ENCODE measurements around the gene KATNB1. TPM values are rescaled to one million over a fixed set of nuclear protein-coding genes. Genes with fewer than 3 reads are reported as not detected.

Gene KATNB1
- total RNA-seq, 1 experiment from 2014 or later = 60.4 TPM

- Mint-ChIP-seq H3K4me3 (no peak overlapping the region), H3K9me3 (no peaks in the 10 kb centered on the region), H3K27ac (no peak overlapping the region), H3K36me3 (no peaks in the 10 kb centered on the region), H3K27me3 (ENCODE audit: low read depth) (peaks cover 18% of the 10 kb centered on the region), H3K4me1 (peaks cover 58% of the 10 kb centered on the region)
- DNase-seq (ENCODE audit: low spot score) (no peak), ATAC-seq (no peak)
- ChIA-PET POLR2A (no interaction called here), CTCF (interaction anchor here (1.5 kb wide), 1 partner anchor 10 kb away, joined by 6 read pairs; no protein-coding TSS in a partner anchor)
- TF ChIP-seq TEAD1 (CRISPR knock-in tag; IDR thresholded peaks at IDR 0.05) (no peak), EMX1 (CRISPR knock-in tag; IDR thresholded peaks at IDR 0.05) (no peak), JUN (CRISPR knock-in tag; IDR thresholded peaks at IDR 0.05) (no peak), OVOL2 (CRISPR knock-in tag; IDR thresholded peaks at IDR 0.05; ENCODE audit: borderline replicate concordance) (no peak), FOXJ3 (CRISPR knock-in tag; IDR thresholded peaks at IDR 0.05; ENCODE audit: borderline replicate concordance) (no peak), CTCF (IDR thresholded peaks at IDR 0.05) (no peak), ZNF532 (CRISPR knock-in tag; IDR thresholded peaks at IDR 0.05; ENCODE audit: borderline replicate concordance) (no peak), TCF7 (CRISPR knock-in tag; IDR thresholded peaks at IDR 0.05; ENCODE audit: low read depth) (no peak)
- TF ChIP-seq, protein P1, sequence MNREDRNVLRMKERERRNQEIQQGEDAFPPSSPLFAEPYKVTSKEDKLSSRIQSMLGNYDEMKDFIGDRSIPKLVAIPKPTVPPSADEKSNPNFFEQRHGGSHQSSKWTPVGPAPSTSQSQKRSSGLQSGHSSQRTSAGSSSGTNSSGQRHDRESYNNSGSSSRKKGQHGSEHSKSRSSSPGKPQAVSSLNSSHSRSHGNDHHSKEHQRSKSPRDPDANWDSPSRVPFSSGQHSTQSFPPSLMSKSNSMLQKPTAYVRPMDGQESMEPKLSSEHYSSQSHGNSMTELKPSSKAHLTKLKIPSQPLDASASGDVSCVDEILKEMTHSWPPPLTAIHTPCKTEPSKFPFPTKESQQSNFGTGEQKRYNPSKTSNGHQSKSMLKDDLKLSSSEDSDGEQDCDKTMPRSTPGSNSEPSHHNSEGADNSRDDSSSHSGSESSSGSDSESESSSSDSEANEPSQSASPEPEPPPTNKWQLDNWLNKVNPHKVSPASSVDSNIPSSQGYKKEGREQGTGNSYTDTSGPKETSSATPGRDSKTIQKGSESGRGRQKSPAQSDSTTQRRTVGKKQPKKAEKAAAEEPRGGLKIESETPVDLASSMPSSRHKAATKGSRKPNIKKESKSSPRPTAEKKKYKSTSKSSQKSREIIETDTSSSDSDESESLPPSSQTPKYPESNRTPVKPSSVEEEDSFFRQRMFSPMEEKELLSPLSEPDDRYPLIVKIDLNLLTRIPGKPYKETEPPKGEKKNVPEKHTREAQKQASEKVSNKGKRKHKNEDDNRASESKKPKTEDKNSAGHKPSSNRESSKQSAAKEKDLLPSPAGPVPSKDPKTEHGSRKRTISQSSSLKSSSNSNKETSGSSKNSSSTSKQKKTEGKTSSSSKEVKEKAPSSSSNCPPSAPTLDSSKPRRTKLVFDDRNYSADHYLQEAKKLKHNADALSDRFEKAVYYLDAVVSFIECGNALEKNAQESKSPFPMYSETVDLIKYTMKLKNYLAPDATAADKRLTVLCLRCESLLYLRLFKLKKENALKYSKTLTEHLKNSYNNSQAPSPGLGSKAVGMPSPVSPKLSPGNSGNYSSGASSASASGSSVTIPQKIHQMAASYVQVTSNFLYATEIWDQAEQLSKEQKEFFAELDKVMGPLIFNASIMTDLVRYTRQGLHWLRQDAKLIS (CRISPR knock-in tag; IDR thresholded peaks at IDR 0.05; ENCODE audit: borderline replicate concordance) = no peak
- TF ChIP-seq, protein P2, sequence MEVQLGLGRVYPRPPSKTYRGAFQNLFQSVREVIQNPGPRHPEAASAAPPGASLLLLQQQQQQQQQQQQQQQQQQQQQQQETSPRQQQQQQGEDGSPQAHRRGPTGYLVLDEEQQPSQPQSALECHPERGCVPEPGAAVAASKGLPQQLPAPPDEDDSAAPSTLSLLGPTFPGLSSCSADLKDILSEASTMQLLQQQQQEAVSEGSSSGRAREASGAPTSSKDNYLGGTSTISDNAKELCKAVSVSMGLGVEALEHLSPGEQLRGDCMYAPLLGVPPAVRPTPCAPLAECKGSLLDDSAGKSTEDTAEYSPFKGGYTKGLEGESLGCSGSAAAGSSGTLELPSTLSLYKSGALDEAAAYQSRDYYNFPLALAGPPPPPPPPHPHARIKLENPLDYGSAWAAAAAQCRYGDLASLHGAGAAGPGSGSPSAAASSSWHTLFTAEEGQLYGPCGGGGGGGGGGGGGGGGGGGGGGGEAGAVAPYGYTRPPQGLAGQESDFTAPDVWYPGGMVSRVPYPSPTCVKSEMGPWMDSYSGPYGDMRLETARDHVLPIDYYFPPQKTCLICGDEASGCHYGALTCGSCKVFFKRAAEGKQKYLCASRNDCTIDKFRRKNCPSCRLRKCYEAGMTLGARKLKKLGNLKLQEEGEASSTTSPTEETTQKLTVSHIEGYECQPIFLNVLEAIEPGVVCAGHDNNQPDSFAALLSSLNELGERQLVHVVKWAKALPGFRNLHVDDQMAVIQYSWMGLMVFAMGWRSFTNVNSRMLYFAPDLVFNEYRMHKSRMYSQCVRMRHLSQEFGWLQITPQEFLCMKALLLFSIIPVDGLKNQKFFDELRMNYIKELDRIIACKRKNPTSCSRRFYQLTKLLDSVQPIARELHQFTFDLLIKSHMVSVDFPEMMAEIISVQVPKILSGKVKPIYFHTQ (CRISPR knock-in tag; IDR thresholded peaks at IDR 0.05) = no peak
- TF ChIP-seq, protein P3, sequence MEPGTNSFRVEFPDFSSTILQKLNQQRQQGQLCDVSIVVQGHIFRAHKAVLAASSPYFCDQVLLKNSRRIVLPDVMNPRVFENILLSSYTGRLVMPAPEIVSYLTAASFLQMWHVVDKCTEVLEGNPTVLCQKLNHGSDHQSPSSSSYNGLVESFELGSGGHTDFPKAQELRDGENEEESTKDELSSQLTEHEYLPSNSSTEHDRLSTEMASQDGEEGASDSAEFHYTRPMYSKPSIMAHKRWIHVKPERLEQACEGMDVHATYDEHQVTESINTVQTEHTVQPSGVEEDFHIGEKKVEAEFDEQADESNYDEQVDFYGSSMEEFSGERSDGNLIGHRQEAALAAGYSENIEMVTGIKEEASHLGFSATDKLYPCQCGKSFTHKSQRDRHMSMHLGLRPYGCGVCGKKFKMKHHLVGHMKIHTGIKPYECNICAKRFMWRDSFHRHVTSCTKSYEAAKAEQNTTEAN (CRISPR knock-in tag; IDR thresholded peaks at IDR 0.05) = no peak
- TF ChIP-seq, protein P4, sequence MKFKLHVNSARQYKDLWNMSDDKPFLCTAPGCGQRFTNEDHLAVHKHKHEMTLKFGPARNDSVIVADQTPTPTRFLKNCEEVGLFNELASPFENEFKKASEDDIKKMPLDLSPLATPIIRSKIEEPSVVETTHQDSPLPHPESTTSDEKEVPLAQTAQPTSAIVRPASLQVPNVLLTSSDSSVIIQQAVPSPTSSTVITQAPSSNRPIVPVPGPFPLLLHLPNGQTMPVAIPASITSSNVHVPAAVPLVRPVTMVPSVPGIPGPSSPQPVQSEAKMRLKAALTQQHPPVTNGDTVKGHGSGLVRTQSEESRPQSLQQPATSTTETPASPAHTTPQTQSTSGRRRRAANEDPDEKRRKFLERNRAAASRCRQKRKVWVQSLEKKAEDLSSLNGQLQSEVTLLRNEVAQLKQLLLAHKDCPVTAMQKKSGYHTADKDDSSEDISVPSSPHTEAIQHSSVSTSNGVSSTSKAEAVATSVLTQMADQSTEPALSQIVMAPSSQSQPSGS (CRISPR knock-in tag; IDR thresholded peaks at IDR 0.05; ENCODE audit: borderline replicate concordance, low read depth) = no peak
- TF ChIP-seq, protein P5, sequence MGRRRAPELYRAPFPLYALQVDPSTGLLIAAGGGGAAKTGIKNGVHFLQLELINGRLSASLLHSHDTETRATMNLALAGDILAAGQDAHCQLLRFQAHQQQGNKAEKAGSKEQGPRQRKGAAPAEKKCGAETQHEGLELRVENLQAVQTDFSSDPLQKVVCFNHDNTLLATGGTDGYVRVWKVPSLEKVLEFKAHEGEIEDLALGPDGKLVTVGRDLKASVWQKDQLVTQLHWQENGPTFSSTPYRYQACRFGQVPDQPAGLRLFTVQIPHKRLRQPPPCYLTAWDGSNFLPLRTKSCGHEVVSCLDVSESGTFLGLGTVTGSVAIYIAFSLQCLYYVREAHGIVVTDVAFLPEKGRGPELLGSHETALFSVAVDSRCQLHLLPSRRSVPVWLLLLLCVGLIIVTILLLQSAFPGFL (CRISPR knock-in tag; IDR thresholded peaks at IDR 0.05; ENCODE audit: borderline replicate concordance) = no peak
- TF ChIP-seq, protein P6, sequence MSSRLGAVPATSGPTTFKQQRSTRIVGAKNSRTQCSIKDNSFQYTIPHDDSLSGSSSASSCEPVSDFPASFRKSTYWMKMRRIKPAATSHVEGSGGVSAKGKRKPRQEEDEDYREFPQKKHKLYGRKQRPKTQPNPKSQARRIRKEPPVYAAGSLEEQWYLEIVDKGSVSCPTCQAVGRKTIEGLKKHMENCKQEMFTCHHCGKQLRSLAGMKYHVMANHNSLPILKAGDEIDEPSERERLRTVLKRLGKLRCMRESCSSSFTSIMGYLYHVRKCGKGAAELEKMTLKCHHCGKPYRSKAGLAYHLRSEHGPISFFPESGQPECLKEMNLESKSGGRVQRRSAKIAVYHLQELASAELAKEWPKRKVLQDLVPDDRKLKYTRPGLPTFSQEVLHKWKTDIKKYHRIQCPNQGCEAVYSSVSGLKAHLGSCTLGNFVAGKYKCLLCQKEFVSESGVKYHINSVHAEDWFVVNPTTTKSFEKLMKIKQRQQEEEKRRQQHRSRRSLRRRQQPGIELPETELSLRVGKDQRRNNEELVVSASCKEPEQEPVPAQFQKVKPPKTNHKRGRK (CRISPR knock-in tag; IDR thresholded peaks at IDR 0.05; ENCODE audit: borderline replicate concordance) = no peak
- TF ChIP-seq, protein P7, sequence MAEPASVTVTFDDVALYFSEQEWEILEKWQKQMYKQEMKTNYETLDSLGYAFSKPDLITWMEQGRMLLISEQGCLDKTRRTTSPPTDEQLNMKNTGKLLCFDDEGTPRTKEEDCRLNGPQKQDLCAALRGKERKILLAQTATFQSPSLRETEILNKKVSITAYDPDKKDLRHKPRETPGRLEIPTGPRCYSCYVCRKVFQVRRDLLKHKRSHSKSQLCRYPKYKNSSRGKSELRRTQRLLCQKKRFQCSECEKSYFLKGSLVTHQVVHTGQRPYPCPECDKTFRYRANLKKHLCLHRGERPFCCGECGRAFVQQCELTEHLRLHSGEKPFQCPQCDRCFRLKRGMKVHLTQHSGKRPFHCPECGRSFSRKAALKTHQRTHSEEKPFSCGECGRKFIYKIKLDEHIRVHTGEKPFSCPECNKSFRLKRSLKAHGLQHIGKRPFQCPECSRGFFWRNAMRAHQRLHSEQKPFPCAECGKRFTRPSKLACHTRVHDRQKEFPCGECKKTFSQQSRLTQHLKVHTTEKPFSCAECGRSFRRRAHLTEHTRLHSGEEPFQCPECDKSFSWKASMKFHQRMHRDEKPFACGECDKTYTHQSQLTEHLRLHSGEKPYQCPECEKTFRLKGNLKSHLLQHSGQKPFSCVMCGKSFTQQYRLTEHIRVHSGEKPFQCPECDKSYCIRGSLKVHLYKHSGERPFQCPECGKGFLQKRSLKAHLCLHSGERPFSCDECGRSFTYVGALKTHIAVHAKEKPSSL (CRISPR knock-in tag; conservative IDR thresholded peaks at IDR 0.05) = no peak
Observed at GRCh38 chr16:57805176-57805575, 69.6 kb downstream of the KATNB1 start.
